HFF-Myc (cell line): ENCODE data around the gene PRSS33.
A peak's percentile ranks its signal among the peaks of the same experiment; 100 is the strongest.

ENCODE experiments used
- DNase-seq: peaks from one replicate; pipeline ENCODE4 v3.0.0-alpha.2; 2011; ENCODE audit warnings: low read depth; ENCODE audit errors: extremely low read depth
- H3K4me3 ChIP-seq: replicated peaks from 2 replicates; pipeline ENCODE4 v1.5.1; 2011; ENCODE audit warnings: low read depth, mild to moderate bottlenecking, control low read depth, low read length
- TF ChIP-seq, protein P1 (sequence below): IDR thresholded peaks from 2 replicates; pipeline ENCODE4 v1.5.1; 2012; ENCODE audit warnings: mild to moderate bottlenecking, low read depth, low read length, control low read depth; ENCODE audit errors: missing control alignments

The PRSS33 gene

DNA sequence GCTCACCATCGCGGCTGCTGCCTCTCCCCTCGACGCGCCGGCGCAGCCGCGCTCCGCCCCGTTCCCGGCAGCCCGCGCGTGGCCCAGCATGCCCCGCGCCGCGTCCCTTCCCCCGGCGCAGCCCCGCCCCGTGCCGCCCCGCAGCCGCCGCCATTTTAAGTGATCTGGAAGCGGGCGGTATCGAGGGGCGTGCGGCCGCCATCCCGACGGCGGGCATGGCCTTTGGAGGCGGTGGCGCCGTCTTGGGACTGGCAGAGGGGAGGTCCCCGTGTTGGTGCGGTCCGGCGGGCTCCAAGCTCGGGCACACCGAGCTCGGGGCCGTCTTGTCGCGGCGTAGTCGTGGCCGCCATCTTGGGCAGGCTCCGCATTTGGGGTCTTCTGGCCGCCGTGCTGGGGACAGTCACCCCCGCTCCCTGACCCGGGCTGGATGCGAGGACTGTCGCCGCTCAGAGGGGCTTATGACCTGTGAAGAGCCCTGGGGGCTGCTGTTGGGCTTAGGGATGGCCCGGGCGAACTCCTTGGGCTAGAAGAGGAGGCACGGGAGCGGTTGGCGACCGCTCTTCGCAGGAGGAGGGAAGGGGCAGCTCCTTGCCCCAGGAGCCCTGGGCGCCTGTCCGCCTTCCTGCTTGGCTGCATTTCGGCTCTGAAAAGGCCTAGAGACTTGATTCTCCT is 10.0 kb downstream of the PRSS33 start, which contains the start of gene ELOB:
Gene ELOB, minus strand, starts transcription at position 50 of the 672 bp plus-strand sequence. Its CDS starts 41 bp downstream, at position 9.
- TF ChIP-seq, protein P1, sequence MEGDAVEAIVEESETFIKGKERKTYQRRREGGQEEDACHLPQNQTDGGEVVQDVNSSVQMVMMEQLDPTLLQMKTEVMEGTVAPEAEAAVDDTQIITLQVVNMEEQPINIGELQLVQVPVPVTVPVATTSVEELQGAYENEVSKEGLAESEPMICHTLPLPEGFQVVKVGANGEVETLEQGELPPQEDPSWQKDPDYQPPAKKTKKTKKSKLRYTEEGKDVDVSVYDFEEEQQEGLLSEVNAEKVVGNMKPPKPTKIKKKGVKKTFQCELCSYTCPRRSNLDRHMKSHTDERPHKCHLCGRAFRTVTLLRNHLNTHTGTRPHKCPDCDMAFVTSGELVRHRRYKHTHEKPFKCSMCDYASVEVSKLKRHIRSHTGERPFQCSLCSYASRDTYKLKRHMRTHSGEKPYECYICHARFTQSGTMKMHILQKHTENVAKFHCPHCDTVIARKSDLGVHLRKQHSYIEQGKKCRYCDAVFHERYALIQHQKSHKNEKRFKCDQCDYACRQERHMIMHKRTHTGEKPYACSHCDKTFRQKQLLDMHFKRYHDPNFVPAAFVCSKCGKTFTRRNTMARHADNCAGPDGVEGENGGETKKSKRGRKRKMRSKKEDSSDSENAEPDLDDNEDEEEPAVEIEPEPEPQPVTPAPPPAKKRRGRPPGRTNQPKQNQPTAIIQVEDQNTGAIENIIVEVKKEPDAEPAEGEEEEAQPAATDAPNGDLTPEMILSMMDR = no peak
- peak; percentile 26 for DNase-seq
- peak within 1 kb of the TSS; percentile 93 for H3K4me3 ChIP-seq

DNA sequence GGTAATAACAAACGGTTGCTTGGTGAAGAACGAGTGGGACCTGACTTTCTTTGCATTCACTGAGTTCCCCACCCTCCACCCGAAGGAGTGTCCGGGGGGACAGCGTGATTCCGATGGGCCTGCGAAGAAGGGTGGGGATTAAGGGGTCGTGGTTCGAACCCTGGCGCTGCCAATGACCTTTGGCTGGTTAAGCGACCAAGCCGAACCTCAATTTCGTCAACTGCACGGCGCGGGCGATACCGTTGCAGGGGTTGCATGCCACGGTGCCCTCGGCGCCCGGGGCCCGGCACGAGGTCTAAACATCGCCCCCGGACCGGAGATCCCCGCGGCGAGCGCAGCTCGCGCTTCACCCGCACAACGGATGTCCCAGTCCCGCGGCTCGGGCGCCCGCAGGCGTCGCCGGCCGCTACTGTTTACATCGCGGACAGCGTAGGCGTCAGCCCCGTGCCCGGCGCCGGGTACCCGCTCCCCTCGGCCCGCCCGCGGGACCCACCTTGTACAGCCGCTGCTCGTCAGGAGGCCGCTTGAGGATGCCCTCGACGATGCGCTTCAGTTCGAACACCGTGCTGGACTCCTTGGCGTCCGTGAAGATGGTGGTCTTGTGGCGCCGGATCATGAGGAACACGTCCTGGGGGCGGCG is 10.7 kb downstream of the PRSS33 start:
- H3K4me3 ChIP-seq = peak overlapping the region; percentile 74
- no peak for DNase-seq

DNA sequence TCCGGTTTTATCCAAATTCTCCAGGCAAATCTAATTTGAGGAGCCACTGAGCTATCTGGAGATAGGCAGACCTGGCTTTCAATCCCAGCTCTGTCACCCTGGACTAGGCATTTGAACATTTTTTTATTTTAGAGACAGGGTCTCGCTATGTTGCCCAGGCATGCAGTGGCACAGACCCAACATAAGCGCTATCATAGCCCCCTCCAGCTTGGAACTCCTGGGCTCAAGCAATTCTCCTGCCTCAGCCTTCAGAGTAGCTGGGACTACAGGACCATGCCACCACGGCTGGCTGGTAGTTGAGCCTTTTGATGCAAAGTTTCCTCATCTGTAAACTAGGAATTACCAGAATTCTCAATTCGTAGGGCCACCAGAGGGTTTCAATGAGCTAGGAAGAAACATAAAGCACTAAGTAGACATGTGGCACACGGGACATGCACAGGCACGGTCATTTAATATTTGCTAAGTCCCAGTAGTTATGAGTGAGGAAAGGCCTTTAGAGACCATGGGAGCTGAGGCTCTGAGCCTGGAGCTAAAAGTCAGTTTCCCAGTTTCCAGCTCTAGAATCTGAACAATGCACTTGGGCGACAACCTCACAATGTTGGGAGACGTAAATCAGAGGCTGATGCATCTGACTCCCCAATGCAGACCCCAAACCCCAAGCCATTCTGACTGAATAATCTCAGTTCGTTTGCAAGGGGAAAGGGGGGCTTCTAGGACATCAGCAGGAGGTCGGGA is 11.4 kb downstream of the PRSS33 start:
- TF ChIP-seq, protein P1 = no peak
- no peak for DNase-seq
- H3K4me3 ChIP-seq = peak overlapping the region; percentile 74

More for the DNA sequence above, 10.7 kb downstream of the PRSS33 start:
- TF ChIP-seq, protein P1 = no peak

DNA sequence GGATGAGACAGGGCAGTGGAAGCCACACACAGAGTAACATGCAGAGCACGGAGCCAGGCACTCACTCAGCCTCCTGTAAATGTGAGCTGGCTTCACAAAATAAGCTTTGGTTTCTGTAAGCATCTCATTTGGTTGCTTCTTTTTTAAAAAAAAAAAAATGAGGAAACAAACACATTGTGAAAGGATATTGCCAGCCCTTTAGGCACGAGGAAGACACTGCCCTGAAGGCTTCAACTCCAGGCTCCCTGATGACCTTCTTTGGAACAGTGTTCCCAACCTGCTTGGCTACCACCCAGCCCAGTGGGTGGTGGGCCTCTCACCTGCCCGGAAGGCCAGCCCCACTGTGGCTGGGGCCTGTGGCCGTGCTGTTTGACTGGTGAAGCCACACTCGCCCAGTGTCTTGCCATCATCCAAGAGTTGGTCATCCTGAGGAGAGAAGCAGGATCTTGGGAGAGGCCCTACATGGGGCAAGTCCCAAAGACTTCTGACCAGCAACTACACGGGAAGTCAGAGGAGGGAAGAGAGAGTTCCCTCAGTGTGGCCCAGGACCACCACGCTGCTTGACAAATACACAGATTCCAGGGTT is 12.1 kb downstream of the PRSS33 start:
- TF ChIP-seq, protein P1 = no peak
- H3K4me3 ChIP-seq = peak overlapping the region; percentile 74
- DNase-seq = no peak

DNA sequence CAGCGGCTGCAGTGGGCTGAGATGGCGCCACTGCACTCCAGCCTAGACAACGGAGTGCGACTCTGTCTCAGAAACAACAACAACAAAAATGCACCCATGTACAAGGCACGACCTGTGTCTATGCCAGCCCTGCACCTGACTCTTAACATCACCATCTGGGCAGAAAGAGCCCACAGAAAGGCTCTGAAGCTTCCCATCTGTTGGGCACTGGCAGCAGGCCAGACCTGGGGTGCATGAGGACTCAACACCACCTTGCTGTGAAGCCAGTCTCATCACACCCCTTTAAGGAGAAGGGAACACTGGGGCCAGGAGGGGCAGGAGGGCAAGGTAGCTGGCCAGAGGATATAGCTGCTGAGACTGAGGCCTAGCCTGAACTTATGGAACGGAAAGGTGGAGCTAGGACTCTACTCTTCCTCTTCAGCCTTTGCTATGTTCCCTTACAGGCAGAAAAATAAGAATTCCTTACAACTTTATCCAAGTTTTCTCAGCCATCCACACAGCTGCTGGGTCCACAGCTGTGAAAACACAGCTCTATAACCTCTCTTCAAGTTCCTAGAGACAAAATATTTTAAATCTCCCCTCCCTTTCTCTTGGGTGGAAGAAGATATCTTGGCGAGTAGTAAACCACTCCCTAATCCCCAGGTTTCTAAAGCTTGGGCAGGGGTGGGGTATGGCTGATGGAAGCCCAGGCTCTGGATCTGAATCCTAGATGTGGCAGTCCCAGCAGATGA is 13.0 kb downstream of the PRSS33 start:
- TF ChIP-seq, protein P1 = no peak
- H3K4me3 ChIP-seq = no peak overlapping the region
- no peak for DNase-seq
